GM12891 (cell line): ENCODE results near the gene ZNF514.

Source experiments
- PAX5 ChIP-seq: IDR thresholded peaks from 2 replicates; pipeline ENCODE4 v1.6.1; 2011; ENCODE audit warnings: low read length, moderate library complexity, mild to moderate bottlenecking; ENCODE audit not compliant: insufficient read depth, severe bottlenecking
- POLR2A ChIP-seq: IDR thresholded peaks from 2 replicates; pipeline ENCODE4 v1.6.1; 2011; ENCODE audit warnings: low read depth, low read length, control low read depth
- POLR2AphosphoS5 ChIP-seq: IDR thresholded peaks from 2 replicates; pipeline ENCODE4 v1.6.1; 2011; ENCODE audit warnings: low read depth, low read length, control low read depth
- SPI1 ChIP-seq: IDR thresholded peaks from 2 replicates; pipeline ENCODE4 v1.6.1; 2011; ENCODE audit warnings: low read depth, low read length, control low read depth
- TAF1 ChIP-seq: IDR thresholded peaks from 2 replicates; pipeline ENCODE4 v1.6.1; 2011; ENCODE audit warnings: low read depth, low read length, control low read depth

DNA sequence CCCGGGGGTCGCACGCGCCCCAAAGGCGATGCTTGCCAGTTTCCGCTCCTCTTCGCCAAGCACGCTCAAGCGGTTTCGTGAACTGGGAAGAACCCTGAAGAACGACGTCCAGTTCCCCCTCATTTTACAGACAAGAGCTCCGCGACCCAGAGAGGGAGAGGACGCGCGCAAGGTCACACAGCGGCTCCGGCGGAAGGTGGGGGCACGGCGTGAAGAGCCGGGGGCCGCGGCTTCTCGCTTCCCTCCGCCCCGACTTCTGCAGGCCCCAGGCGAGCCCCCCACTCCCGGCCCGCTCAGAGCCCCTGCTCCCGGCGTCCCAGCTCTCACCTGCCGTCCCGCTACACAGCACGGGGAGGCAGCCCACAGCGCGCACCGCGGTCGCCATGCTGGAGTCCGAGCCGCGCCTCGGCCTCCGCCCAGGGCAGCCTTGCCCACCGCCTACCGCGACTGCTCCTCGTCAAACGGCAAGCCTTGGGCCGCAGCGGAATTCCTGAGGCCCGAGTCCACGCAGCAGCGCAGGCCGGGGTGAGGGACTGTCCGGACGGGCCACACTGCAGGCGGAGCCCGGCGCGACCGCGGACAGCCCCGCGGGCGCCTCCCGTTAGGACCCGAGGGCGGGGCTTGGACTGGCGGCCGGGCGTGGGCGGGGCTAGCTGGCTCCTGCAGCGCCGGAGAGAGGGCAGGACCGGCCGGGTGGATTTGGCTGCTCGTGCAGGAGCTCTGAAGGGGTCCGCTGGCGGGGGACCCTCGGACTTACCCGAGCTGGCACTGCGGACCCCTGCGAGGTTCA lies 38.0 kb downstream of the ZNF514 start, which contains the start of gene MRPS5:
- TF ChIP-seq POLR2A (peak; percentile 82), POLR2AphosphoS5 (peak; percentile 68; the same call in 1 of the 2 replicates), TAF1 (peak; percentile 85), PAX5 (peak; percentile 20), SPI1 (no peak)
